Body of pancreas (tissue), 4 donors: ENCODE measurements around the gene USP17L5.
"Not testable (repeated sequence)": the region's sequence is repeated elsewhere in the genome, so short reads cannot be mapped to it uniquely, and the experiment has no call there.

Source experiments
- POLR2A ChIP-seq, 3 donors: fragments of 450-650 bp; IDR thresholded peaks; one replicate each; pipeline ENCODE4 v1.6.1; 2016; ENCODE audit warnings: antibody characterized with exemption in 3 of 3, mild to moderate bottlenecking in 2 of 3
- TF ChIP-seq, protein P1 (sequence below), 7 experiments: fragments of 450-650 bp in 4 of 7; fragments of 200-600 bp in 3 of 7; sonication (generic) in 3 of 7; IDR thresholded peaks; one replicate each; pipeline ENCODE4 v1.5.1; 2016 to 2019; ENCODE audit warnings: antibody characterized with exemption in 7 of 7

- TF ChIP-seq, protein P1, sequence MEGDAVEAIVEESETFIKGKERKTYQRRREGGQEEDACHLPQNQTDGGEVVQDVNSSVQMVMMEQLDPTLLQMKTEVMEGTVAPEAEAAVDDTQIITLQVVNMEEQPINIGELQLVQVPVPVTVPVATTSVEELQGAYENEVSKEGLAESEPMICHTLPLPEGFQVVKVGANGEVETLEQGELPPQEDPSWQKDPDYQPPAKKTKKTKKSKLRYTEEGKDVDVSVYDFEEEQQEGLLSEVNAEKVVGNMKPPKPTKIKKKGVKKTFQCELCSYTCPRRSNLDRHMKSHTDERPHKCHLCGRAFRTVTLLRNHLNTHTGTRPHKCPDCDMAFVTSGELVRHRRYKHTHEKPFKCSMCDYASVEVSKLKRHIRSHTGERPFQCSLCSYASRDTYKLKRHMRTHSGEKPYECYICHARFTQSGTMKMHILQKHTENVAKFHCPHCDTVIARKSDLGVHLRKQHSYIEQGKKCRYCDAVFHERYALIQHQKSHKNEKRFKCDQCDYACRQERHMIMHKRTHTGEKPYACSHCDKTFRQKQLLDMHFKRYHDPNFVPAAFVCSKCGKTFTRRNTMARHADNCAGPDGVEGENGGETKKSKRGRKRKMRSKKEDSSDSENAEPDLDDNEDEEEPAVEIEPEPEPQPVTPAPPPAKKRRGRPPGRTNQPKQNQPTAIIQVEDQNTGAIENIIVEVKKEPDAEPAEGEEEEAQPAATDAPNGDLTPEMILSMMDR (IDR thresholded peaks at IDR 0.05) = not testable (repeated sequence)
- TF ChIP-seq POLR2A (IDR thresholded peaks at IDR 0.05) = not testable (repeated sequence)
Observed at GRCh38 chr4:9334358-9334757, 4.8 kb upstream of the USP17L5 start, which contains the start of gene USP17L26.
